Fibroblast of mammary gland (primary cell): ENCODE measurements around the gene SMIM20.
A peak's percentile ranks its signal among the peaks of the same experiment; 100 is the strongest.
"Not testable (repeated sequence)": the region's sequence is repeated elsewhere in the genome, so short reads cannot be mapped to it uniquely, and the experiment has no call there.

ENCODE experiments used
- DNase-seq: peaks from one replicate; pipeline ENCODE4 v3.0.0-alpha.2; 2010; ENCODE audit warnings: low read depth
- H3K4me3 ChIP-seq: 2 replicates; pipeline ENCODE4 v1.5.1; 2011; ENCODE audit warnings: low read depth, mild to moderate bottlenecking, low read length, moderate library complexity; ENCODE audit not compliant: control insufficient read depth
- TF ChIP-seq, protein P1 (sequence below): conservative IDR thresholded peaks from 2 replicates; pipeline ENCODE4 v1.5.1; 2011; ENCODE audit warnings: low read depth, low read length, inconsistent platforms; ENCODE audit not compliant: control insufficient read depth, insufficient read depth

The SMIM20 gene

DNA sequence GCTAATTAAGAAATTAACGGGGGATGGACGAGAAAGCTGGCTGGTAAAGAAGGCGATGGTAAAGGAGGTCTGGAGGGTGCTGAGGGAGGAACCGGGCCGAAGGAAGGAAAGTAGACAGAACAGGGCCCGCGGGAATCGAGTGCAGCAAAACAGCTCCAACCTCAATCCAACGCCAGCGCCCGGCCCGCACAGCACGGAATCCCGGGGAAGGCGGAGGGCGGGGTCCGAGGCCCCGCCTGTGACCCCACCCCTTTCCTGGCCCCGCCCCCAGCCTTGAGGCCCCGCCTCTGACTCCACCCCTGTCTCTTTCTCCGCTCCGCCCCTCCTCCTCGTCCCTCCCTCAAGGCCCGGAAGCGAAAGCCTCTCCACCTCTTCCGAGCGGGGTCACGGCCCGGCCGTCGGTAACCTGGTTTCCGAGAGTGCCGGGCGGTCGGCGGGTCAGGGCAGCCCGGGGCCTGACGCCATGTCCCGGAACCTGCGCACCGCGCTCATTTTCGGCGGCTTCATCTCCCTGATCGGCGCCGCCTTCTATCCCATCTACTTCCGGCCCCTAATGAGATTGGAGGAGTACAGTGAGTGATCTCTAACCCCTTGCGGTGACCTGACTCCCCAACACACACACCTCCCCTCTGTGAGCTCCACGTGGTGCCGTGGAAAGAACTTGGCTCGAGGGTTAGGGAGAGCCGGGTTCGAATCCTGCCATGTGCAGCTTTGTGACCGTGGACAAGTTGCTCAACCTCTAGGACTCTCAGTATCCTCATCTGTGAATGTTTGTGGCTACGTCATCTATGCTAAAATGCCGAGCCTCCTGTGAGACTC lies at the start of gene SMIM20:
TSS of gene SMIM20 (plus strand) at position 370 of the 819 bp plus-strand sequence. CDS start at position 464, 94 bp downstream.
- peak within 1 kb of the TSS; percentile 67 for H3K4me3 ChIP-seq
- TF ChIP-seq, protein P1, sequence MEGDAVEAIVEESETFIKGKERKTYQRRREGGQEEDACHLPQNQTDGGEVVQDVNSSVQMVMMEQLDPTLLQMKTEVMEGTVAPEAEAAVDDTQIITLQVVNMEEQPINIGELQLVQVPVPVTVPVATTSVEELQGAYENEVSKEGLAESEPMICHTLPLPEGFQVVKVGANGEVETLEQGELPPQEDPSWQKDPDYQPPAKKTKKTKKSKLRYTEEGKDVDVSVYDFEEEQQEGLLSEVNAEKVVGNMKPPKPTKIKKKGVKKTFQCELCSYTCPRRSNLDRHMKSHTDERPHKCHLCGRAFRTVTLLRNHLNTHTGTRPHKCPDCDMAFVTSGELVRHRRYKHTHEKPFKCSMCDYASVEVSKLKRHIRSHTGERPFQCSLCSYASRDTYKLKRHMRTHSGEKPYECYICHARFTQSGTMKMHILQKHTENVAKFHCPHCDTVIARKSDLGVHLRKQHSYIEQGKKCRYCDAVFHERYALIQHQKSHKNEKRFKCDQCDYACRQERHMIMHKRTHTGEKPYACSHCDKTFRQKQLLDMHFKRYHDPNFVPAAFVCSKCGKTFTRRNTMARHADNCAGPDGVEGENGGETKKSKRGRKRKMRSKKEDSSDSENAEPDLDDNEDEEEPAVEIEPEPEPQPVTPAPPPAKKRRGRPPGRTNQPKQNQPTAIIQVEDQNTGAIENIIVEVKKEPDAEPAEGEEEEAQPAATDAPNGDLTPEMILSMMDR, result no peak
- DNase-seq, result peak; percentile 85

DNA sequence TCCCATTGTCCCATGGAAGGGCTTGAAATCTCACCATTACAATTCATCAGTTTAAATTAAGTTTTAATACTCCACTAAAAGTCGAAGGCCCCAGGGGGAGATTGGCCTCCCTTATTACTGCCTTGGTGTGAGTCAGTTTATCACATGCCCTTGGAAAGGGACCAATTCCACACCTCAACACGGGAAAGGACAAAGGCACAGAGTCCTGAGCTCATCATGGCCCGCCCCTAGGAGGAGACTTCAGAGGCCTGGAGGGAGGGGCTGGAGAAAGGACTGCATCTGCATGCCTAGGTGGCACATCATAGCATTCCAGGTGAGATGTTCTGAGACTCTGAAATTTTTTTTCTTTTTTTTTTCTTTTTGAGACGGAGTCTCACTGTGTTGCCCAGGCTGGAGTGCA lies 48.4 kb upstream of the SMIM20 start:
- DNase-seq, result peak; percentile 30
- TF ChIP-seq, protein P1, result no peak
- no peak overlapping the region for H3K4me3 ChIP-seq

DNA sequence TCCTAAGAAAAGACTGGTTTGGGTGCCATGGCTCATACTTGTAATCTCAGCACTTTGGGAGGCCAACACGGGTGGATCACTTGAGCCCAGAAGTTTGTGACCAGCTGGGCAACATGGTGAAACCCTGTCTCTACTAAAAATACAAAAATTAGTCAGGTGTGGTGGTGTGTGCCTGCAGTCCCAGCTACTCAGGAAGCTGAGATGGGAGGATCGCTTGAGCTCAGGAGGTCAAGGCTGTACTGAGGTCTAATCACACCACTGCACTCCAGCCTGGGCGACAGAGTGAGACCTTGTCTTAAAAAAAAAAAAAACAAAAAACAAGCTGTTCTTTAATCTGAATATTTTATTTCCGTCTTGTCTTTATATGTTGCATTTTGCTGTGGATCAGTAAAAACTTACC lies 47.6 kb upstream of the SMIM20 start:
- not testable (repeated sequence) for H3K4me3 ChIP-seq, DNase-seq

DNA sequence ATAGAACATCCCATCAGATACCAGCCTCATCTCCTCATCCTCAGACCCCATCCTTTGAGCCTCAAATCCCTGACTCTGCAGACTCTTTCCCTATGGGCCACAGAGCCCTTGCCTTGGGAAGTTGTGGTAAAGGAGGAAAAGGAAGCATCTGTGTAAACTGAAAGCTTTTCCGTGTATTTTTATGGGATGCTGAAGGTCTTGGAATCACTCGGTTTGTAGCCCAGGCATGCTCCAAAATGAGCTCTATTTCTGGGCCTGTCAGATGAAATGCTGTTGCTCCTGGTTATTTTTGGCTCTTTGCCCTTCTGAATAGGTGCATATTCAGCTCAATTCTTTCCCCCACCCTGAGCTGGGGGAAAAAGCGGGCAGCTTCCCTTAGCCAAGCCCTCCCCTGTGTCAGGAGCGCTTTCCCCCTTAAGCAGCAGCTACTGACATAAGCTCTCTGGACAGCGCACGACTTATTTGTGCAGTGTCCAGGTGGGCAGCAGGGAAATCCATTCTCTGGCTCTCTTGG lies 46.2 kb upstream of the SMIM20 start:
- no peak for DNase-seq
- no peak overlapping the region for H3K4me3 ChIP-seq
- TF ChIP-seq, protein P1, result no peak

DNA sequence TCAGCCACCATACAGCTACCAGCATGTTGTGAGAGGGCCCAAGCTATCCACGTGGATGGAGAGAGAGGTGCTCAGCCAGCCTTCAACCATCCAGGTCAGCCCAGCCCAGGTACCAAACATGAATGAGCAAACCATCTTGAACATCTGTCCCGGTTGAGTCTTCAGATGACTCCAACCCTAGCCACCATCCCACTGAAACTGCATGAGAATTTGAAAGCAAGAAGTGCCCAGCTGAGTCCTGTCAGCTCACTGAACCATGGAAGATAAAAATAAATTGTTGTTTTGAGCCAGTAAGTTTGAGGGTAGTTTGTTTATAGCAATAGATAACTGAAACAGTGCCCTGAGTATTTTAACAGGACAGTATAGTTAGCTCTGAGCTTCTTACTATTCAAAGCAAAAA lies 43.9 kb upstream of the SMIM20 start:
- DNase-seq, result no peak
- no peak overlapping the region for H3K4me3 ChIP-seq
- TF ChIP-seq, protein P1, result no peak

DNA sequence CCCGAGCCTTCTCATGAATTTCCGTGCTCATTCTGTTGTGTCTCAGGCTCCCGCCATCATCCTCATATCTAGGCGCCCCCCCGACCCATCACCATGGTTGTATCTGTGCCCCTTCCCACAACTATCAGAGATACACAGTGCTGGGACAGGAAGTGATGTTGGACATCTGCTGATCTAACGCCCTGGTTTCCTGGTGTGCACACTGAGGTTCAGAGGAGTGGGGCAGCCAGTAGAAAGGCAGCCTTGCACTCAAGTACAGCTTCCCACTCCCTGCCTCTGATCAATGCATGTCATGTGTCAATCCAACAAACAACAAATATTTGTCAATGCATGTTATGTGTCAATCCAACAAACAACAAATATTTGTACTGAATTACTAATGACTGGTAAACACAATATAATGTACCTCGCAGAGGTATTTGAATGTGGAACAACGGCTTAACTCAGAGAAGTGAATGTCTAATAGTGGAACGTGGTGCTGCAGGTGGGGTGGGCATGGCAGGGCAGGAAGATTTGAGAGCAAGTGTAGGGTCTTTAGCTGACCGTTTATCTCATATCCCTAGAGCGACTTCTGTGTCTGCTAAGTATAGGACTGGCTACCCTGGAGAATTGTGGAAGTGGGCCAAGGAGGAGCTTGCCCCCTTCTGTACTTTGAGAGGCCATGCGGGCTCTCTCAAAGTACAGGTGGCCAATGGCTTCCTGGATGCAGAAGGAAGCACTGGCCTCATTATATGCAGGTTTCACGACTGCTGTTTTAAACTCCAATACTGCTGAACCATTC lies 41.0 kb upstream of the SMIM20 start:
- DNase-seq, result no peak
- TF ChIP-seq, protein P1, result no peak
- no peak overlapping the region for H3K4me3 ChIP-seq

DNA sequence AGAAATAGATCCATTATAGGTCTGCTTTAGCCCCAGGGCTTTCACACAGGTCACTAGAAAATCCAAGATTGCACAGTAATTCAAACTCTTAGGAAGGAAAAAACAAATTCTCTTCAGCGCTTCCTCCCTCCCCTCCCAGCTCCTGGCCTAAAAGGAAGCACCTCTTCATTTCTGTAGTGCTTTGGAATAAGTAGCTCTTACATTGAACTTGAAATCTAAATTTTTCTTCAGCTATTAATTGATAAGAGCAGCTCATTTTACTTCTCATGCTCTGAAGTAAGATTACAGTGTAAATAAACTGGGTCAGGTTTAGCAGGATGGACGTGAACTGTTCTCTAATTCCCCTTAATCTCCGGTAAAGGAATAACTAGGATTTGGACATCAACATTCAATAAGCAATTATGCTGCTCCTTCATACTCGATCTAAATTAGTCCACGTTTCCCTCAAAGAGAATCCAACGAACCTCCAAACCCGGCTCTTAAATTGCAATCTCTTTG lies 40.3 kb upstream of the SMIM20 start:
- H3K4me3 ChIP-seq, result no peak overlapping the region
- TF ChIP-seq, protein P1, result no peak
- no peak for DNase-seq
